ENCODE measurements around the gene TUBB3. TPM values are rescaled to one million over a fixed set of nuclear protein-coding genes. Genes with fewer than 3 reads are reported as not detected.

Gene TUBB3
- total RNA-seq, 4 donors from 2014 or later, result 1.8 to 7.0 TPM; not detected in 2

DNA sequence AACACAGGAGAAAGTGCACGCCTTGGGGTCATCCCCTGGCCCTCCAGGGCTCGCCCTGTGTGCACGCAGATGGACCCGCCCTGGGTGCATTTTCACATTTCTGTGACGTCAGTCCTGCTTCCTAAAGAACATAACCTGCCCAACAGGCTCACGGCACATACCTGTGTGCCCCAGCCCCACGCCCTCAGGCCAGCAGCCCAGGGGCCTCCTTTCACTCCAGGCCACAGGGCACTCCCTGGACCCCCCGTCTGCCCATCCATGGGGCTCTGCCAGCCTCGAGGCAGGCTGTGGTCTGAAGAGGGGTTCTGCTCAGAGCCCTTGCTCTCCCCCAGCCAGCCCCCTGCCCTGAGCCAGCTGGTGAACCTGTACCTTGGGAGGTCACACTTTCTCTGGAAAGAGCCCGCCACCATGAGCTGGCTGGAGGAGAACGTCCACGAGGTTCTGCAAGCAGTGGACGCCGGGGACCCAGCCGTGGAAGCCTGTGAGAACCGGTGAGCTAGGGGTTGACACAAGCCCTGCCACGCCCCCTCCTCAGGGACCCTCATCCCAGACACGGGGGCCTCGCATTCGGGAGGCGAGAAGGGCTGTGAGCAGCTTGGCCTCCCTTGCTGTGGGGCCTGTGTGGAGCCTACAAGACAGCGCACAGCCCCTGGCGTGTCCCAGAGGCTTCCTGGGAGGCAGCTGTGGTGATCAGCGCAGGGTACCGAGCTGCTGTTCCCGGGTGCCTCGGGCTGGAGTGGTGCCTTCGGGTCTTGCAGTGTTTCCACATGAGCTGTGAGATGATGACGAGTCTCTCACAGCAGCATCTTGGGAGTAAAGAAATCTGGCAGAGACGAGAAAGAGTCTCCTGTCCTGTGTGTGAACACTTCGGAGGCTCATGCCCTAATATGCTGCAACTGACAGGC is 18.3 kb upstream of the TUBB3 start:
- TF ChIP-seq, protein P1, sequence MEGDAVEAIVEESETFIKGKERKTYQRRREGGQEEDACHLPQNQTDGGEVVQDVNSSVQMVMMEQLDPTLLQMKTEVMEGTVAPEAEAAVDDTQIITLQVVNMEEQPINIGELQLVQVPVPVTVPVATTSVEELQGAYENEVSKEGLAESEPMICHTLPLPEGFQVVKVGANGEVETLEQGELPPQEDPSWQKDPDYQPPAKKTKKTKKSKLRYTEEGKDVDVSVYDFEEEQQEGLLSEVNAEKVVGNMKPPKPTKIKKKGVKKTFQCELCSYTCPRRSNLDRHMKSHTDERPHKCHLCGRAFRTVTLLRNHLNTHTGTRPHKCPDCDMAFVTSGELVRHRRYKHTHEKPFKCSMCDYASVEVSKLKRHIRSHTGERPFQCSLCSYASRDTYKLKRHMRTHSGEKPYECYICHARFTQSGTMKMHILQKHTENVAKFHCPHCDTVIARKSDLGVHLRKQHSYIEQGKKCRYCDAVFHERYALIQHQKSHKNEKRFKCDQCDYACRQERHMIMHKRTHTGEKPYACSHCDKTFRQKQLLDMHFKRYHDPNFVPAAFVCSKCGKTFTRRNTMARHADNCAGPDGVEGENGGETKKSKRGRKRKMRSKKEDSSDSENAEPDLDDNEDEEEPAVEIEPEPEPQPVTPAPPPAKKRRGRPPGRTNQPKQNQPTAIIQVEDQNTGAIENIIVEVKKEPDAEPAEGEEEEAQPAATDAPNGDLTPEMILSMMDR (IDR thresholded peaks at IDR 0.05; ENCODE audit: low read depth), result no peak

DNA sequence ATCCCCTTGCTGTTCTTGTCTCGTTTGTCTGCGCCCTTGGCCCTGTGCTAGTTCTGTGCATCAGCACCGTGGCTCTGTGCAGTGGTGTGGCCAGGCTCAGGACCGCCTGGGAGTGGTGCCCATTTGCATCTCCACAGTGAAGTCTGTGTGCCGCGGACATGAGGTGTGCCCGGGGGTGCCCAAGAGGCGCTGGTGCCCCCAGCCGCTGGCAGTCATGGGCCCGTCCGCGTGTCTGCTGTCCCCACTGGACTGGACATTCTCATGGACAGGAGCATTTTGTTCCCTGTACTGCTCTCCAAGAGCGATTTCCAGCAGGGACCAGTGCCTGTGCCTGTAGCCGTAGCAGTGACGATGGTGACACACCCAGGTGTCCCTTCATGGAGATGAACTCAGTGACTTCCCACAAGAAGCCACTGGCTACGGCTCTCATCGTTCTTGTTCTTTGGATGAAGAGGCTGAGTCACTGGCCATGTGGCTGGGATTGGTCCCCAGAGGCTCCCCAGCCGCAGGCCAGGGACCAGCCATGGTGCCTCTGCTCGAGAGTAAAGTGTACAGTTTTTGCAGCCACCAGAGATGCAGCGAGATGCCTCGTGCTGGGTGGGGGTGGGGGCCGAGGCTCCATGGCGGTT is 17.5 kb upstream of the TUBB3 start:
- TF ChIP-seq, protein P1 (IDR thresholded peaks at IDR 0.05; ENCODE audit: low read depth), result no peak

DNA sequence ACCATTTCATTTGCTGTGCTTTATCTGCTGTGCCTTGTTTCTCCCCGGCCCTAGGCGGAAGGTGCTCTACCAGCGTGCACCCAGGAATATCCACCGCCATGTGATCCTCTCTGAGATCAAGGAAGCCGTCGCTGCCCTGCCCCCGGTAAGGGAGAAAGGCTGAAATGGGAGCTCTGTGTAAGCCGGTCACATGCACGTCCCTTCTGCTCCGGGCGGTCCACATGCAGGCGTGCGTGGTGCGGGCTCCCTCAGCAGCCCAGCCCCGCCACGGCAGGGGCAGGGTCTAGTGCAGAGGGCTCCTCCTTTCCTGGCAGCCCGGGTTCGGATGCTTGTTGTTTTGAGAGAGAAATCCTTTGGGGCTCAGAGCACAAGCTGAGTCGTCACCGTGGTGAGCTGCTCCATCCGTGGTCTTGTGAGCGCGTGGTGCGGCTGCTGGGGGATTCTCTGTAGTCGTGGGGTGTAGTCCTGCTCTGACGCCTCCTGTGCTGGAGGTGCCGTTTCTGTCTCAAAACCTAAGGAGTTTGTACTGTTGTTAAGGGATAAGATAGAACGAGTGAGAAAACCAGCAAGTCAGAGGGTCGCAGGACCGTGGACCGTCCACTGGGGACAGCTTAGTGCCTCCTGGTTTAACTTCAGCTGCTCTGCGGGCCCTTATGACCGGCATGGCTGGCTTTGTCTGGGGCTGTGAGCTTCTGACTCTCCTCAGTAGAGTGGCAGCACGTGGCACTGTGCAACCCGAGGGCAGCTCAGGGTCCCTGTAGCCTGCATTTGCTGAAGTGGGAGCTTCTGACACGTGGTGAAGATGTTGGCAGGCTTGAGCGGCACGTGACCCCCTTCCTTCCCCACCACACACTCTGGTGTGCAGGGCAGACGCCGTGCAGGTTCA is 16.8 kb upstream of the TUBB3 start:
- TF ChIP-seq, protein P1 (IDR thresholded peaks at IDR 0.05; ENCODE audit: low read depth), result no peak

DNA sequence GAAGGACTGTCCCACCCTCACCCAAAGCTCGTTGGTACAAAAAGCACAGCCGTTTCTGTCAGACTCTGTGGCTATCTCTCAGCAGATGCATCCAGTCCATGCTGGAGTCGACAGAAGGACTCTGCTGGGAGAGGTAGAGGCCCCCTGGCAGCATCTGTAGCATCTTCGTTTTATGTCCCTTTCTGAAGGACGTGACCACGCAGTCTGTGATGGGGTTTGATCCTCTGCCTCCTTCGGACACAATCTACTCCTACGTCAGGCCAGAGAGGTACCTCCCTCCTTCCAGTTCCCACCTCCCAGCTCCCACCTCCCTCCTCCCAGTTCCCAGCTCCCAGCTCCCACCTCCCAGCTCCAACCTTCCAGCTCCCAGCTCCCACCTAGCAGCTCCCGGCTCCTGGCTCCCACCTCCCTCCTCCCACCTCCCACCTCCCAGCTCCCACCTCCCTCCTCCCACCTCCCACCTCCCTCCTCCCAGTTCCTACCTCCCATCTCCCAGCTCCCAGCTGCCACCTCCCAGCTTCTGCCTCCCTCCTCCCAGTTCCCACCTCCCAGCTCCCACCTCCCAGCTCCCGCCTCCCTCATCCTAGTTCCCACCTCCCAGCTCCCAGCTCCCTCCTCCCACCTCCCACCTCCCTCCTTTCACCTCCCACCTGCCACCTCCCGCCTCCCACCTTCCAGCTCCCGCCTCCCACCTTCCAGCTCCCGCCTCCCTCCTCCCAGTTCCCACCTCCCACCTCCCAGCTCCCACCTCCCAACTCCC is 15.9 kb upstream of the TUBB3 start:
- TF ChIP-seq, protein P1 (IDR thresholded peaks at IDR 0.05; ENCODE audit: low read depth), result no peak

DNA sequence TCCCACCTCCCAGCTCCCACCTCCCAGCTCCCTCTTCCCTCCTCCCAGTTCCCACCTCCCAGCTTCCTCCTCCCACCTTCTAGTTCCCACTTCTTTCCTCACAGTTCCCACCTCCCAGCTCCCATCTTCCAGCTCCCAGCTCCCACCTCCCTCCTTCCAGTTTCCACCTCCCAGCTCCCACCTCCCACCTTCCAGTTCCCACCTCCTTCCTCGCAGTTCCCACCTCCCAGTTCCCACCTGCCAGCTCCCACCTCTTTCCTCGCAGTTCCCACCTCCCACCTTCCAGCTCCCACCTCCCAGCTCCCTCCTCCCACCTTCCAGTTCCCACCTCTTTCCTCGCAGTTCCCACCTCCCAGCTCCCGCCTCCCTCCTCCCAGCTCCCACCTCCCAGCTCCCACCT is 14.9 kb upstream of the TUBB3 start:
- TF ChIP-seq, protein P1 (IDR thresholded peaks at IDR 0.05; ENCODE audit: low read depth), result no peak

DNA sequence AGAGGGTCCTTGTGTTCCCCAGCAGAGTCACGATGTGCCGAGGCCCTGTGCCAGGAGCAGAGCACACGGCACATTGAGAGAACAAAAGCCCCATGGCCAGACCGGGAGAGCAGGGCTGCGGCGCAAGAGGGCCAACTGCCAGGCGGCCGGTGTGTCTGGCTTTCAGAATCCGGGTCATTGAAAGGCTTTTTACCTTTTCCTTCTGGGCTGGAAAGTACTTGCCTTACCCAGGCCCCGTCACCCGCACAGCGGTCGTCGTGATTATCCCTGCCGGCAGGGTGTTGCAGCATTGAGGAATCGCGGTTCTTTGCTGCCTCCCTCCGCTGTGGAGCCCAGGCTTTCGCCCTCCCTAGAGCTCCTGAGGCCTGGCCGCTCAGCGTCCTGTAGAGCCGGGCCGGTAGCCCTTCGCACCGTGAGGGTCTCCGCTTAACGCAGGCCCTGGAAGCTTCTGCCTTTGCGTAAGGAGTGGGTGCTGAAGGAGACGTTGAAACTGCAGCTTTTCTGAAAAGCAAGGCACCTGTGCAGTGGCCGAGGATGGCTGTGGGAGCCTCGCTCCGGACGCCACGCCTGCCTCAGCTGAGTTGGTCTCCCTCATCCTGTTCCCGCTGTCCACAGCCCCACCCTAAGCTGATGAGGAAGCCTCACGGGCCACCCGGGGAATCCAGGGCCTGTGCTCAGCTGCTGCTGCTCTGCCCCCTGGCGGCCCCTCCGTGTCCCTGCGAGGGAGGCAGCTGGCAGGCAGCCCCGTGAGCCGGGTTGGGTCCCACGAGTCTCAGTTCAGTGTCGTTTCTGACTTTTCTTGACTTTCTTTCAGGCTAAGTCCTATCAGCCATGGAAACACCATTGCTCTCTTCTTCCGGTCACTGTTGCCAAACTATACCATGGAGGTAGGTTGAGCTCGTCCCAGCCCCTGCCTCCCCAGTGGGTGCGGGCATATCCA is 13.1 kb upstream of the TUBB3 start:
- TF ChIP-seq, protein P1 (IDR thresholded peaks at IDR 0.05; ENCODE audit: low read depth), result no peak
